H1 (cell line): ENCODE measurements around the gene ACVR1. TPM values are rescaled to one million over a fixed set of nuclear protein-coding genes. Genes with fewer than 3 reads are reported as not detected.

Experiments
- EGR1 ChIP-seq: IDR thresholded peaks from 2 replicates; pipeline ENCODE4 v1.6.1; 2011; ENCODE audit warnings: low read depth, low read length, borderline replicate concordance
- RNF2 ChIP-seq: fragments of 200-900, 300-1000 bp; sonication (generic); IDR thresholded peaks from 2 replicates; pipeline ENCODE4 v1.7.1; 2016; ENCODE audit warnings: borderline replicate concordance, low read depth, mild to moderate bottlenecking, antibody characterized with exemption, low read length; ENCODE audit not compliant: poor library complexity, severe bottlenecking; ENCODE audit errors: missing control alignments
- RXRA ChIP-seq: IDR thresholded peaks from 2 replicates; pipeline ENCODE4 v1.6.1; 2011; ENCODE audit warnings: low read depth, mild to moderate bottlenecking, low read length, moderate library complexity; ENCODE audit not compliant: insufficient read depth
- polyA plus RNA-seq, 7 experiments: library from polyadenylated mRNA; depleted of rRNA in 3 of 7; stranded (reverse) in 5 of 7; unstranded in 2 of 7; fragments of >200 nt in 5 of 7; fragments of 200-250 nt in 2 of 7; gene quantifications; 1 replicate in 5 of 7; 2 replicates in 1 of 7; 4 replicates in 1 of 7; pipeline versions ENCODE4 v1.2.1 to v1.2.3, GENCODE V29; 2011 to 2013; ENCODE audit warnings: missing spikeins in 2 of 7, mixed read lengths in 2 of 7
- total RNA-seq: library from RNA; stranded (reverse); fragmentation: NEBNext Ultra II Directional; extraction: Animal tissue kit (Norgen Biotek cat#: 25700); gene quantifications from 2 replicates; pipeline ENCODE4 v1.2.1, GENCODE V29; 2021

Gene ACVR1
- total and polyA plus RNA-seq, 2 of the 8 experiments (the other 6 are each of a cell fraction or from before 2014, with no cell fraction given): 8.5 to 17.7 TPM

- TF ChIP-seq RNF2: no peak
- TF ChIP-seq EGR1: no peak
- no peak for TF ChIP-seq RXRA
Observed at GRCh38 chr2:157891643-157892041, 15.5 kb upstream of the ACVR1 start (continued).
